GM18511 (cell line): ENCODE measurements around the gene CLEC4M.
A peak's percentile ranks its signal among the peaks of the same experiment; 100 is the strongest.
"Not testable (repeated sequence)": the region's sequence is repeated elsewhere in the genome, so short reads cannot be mapped to it uniquely, and the experiment has no call there.

Experiments used
- ATAC-seq: cut with Tn5 transposase; IDR thresholded peaks from one replicate; pipeline ENCODE4 v1.9.1; 2021; ENCODE audit warnings: mild to moderate bottlenecking, moderate library complexity; ENCODE audit not compliant: unreplicated experiment

CLEC4M gene

DNA sequence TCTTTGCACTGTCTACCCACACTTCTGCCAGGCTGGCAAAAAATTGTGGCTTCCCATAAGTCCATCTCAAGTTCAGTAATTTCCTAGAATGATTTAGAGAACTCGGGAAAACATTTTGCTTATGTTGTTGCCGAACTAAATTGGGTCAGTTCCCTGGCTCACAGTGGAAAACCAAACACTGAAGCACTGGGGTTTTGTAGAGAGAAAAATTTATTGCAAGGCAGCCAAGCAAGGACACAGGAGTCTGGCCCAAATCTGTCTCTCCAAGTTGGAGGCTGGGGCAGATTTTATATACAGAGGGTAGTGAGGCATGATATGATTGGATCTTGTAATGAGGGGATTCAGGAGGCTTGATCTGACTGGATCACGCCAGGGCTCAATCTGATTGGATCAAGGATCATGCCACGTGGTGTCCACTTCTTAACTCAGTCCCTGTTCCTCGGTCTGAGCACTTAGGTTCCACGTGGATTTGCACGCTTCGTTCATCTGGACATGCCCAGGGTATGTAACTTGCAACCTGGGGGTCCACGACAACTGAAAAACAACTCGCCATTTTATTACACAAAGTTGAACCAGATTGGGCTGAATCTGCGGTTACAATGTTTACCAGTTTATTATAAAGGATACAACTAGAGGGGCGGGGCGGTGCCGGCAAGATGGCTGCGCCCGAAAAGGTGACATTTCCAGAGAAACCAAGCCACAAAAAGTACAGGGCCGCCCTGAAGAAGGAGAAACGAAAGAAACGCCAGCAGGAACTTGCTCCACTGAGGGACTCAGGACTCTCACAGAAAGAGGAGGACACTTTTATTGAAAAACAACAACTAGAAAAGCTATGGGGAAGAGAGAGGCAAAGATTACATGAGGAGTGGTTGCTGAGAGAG lies 23.0 kb upstream of the CLEC4M start:
- no peak for ATAC-seq

DNA sequence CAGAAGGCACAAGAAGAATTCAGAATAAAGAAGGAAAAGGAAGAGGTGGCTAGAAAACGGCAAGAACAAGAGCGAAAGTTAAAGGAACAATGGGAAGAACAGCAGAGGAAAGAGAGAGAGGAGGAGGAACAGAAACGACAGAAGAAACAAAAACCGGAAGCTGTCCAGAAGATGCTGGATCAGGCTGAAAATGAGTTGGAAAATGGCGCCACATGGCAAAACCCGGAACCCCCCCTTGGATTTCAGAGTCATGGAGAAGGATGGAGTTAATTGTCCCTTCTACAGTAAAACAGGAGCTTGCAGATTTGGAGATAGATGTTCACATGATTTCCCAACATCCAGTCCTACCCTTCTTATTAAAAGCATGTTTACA lies 22.4 kb upstream of the CLEC4M start:
- ATAC-seq = no peak

DNA sequence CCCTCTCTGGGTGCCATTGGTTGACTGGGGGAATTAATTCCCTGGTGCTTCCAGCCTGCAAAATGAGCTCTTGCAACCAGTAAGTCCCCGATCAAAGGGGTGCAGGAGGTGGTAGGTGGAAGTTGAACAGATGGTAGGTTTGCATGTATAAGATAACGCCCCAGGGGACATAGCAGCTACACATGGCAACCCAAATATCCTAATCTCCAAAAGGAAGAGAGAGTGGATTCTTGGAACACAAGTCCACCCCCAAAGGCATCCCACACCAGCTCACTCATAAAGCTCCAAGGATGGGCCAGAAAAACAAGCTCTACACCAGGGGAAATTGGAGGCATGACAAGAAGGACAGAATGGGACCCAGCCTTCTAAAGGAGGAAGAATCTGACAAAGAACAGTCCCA lies 20.5 kb upstream of the CLEC4M start:
- ATAC-seq = no peak

DNA sequence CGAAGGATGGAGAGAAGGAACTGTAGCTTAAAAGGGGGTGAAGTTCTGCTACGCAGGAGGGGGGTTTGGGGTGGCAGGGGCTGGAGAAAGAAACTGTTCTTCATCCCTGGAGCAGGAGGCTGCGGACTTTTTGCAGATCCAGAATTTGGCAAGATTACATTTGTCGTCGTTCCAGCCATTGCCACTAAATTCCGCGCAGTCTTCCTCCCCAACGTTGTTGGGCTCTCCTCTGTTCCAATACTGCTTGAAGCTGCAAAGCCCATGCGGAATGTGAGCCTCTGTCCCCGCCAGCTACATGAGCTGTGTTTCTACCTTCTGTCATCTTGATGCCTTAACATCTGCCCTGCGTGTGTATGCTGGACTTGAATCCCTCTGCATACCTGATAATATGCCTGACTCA lies 20.1 kb upstream of the CLEC4M start:
- no peak for ATAC-seq

DNA sequence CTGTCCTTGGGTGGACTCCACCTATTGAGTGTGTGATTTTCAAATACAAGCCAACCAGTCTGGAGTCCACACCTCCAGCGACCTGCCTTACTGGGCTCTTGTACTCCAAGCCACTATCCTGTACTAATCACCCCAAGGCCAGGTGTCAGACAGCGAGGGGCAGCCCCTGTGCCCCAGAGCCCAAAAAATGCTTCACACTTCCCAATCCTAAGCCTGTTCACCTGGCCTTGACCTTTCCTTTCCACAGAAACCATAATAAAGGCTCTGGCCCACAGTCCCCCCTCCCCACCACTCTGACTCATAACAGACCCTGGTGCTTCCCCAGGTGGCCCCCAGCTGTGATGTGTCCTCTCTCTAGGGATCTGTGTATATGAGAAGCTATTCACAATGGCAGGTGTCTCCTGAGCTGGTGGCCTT lies 19.6 kb upstream of the CLEC4M start:
- peak; percentile 69 for ATAC-seq

DNA sequence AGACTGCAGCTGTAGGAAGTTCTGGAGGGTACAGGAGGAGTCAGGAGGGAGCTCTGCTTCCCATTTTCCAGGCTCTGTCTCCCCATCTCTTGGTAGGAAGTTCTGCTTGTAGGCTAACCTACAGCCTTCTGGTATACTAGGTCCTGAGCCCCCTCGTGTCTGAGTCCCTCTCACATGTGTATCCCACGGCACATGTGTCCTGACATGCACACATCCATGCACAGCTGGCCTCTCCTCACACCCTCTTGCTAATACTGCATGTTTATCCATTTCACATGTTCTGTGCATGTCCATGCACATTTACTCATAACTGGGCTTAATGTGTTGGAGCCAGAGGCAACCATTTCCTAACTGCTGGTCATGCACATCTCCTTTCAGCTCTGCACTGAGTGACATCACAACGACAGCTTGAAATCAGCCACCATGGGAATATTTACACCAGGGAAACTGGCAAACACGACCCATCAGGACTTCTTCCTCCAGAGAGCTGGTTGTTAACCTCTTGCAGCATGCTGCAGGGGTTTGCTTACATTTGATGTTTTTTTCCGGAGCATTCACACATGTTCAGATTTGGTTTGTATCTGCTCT lies 18.8 kb upstream of the CLEC4M start:
- ATAC-seq = no peak

DNA sequence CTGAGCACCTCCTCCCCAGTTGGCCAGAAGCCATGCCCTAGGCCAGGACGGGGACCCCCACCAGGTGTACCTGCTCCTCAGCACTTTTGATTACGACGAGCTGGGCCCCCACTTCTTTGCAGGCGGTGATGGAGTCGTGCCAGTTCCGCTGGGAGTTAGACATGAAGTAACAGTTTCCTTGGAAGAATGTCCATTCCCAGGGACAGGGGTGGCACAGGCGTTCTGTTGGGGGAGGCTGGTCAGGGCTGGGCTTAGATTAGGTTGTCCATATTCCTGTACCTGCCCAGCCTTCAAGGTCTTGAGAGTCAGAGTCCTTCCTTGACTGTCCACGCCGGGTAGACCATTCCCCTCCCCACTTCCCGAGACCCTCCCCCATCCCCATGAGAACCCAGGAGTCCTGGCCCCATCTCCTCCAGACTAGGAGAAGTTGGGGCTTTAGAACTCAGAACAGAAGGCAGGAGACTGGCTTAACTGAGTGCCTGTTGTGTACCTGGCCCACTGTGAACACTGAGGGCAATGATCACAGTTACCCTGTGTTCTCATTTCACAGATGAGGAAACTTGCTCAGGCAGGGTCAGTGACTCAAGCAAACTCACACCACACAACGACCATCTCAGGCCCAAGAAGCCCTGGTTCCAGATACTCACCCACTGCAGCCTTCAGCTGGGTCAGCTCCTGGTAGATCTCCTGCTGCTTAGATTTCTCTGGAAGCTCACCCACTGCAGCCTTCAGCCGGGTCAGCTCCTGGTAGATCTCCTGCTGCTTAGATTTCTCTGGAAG lies 18.0 kb upstream of the CLEC4M start:
- no peak for ATAC-seq

DNA sequence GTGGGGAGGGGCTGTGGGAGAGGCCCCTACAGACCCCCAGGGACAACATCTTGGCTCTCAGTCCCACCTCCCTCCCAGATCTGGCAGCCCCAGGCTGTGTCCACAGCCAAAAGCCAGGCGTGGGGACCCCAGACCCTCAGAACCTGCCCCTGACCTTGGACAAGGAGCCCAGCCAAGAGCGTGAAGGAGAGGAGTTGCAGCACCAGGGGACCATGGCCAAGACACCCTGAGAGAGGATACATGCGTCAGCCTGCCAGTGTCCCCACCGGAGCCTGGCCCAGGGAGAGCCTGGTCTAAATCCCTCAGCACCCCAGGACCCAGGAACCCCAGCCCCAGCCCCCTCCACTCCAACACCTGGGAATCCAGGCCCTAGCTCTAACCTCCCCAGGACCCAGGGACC lies 16.7 kb upstream of the CLEC4M start:
- not testable (repeated sequence) for ATAC-seq

DNA sequence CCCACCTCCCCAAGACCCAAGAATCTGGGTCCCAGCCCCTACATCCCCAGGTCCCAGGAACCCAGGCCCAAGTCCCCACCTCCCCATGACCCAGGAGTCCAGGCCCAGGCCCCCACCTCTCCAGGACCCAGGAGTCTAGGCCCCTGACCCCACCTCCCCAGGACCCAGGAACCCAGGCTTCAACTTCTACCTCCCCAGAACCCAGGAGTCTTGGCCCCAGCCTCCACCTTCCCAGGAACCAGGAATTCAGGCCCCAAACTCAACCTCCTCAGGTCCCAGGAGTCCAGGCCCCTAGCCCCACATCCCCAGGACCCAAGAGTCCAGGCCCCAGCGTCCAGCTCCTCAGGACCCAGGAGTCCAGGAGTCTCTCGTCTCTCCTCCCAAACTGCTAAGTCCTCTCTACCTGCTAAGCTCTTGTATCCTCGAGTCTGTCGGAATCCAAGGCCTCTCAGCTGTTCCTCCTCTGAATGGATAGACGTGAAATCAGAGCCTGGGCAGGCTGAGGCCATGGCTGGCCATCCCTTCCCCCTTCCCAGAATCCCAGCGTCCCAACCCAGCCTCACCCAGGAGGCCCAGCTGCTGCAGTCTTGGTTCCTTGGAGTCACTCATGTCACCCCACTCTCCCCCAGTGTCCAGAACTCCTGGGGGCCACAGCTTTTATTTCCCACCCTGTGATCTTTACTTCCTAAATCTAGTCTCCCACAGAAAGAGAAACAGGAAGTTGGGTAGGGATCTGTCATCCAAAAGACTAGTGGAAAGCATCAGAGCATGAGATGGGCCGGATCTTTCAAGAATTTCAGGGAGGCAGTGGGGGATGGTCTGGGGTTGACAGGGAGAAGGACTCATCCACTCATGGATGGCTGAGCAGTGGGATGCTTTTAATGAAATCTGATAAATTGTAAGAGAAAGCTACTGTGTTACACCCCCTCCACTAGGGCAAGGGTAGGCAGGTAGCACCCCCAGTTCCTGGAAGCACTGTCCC lies 15.8 kb upstream of the CLEC4M start, which contains the start of gene CD209:
Gene CD209, minus strand, starts transcription at position 632 of the 982 bp plus-strand sequence. Its CDS starts 23 bp downstream, at position 609.
- no peak for ATAC-seq

DNA sequence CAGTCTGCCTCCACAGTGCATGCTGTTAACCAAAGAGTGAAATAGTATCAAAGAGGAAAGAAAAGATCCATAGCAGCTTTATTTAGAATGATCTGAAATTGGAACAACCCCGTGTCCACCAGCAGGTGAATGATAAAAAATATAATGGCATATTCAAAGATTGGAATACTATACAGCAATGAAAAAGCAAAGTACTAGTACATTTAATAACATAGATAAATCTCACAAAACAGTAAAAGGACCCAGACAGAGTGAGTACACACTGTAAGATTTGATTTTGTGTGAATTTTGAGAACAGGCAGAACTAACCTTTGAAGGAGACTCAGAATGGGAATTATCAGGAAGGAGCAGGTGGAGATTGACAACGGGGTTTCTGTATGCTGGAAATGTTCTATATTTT lies 14.9 kb upstream of the CLEC4M start:
- ATAC-seq = no peak

DNA sequence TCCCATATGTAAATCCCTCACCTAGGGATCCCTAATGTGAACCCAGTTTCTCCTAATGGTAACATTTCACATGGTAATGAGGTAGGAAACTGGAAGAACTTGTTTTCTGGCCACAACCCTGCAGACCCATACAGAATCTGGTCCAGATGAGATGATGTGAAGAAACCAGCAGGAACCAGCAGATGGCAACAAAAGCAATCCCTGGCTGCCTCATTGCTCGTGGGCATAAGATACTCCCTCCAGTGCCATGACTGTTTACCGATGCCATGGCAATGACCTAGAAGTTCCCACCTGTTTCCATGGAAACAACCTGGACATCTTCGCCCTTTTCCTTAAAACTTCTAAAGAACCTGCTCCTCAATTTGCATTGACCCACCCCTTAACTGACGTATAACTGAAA lies 14.3 kb upstream of the CLEC4M start:
- ATAC-seq = no peak

DNA sequence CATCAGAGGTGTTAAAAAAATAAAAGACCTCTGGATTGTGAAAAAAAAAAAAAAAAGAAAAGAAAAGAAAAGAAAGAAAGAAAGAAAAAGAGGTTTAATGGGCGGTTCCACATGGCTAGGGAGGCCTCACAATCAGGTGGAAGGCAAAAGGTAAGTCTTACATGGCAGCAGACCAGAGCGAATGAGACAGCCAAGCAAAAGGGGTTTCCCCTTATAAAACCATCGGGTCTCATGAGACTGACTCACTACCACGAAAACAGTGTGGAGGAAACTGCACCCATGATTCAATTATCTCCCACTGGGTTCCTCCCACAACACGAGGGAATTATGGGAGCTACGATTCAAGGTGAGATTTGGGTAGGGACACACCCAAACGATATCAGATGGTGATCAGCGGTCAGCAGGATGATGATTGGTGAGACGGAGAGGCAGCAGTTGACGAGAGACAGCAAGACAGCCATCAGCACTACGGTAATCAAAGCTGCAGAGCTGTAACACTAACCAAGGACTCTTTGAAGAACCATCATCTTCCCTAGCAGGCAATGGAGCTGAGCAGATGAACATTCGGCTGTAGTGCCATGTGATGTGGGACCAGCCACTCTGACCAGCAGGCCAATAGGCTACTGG lies 11.8 kb upstream of the CLEC4M start:
- ATAC-seq = no peak

DNA sequence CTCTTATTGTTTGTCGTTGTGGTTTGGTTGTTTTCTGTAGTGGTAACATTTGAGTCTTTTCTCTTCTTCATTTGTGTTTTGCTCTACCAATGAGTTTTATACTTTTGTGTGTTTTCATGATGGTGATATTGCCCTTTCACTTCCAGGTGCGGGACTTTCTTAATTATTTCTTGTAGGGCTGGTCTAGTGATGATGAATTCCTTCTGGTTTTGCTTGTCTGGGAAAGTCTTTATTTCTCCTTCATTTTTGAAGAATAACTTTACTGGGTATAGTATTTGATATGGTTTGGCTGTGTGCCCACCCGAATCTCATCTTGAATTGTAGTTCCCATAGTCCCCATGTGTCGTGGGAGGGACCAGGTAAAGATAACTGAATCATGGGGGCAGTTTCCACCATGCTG lies 6.8 kb upstream of the CLEC4M start:
- ATAC-seq = no peak

DNA sequence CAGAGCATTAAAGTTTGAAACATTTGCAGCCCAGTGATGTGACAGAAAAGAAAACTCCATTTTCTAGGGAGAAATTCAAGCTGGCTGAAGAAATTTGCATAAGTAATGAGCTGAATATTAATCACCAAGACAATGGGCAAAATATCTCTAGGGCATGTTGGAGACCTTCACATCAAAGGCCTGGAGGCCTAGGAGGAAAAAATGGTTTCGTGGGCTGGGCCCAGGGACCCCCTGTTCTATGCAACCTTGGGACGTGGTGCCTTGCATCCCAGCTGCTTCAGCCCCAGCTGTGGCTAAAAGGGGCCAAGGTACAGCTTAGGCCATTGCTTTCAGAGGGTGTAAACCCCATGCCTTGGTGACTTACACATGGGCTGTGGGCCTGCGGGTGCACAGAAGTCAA lies 5.7 kb upstream of the CLEC4M start:
- ATAC-seq = no peak

DNA sequence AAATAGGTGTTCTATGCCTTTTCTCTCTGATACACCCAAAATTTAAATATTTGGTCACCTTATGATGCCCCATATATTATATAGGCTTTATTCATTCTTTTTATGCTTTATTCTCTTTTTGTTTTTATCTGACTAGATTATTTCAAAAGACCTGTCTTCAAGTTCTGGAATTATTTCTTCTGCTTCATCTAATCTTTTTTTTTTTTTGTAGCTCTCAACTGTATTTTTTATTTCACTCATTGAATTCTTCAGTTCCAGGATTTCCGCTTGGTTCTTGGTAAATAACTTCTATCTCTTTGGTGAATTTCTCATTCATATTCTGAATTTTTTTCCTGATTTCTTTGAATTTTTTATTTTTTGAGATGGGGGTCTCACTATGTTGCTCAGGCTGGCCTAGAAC lies 3.9 kb upstream of the CLEC4M start:
- ATAC-seq = no peak

DNA sequence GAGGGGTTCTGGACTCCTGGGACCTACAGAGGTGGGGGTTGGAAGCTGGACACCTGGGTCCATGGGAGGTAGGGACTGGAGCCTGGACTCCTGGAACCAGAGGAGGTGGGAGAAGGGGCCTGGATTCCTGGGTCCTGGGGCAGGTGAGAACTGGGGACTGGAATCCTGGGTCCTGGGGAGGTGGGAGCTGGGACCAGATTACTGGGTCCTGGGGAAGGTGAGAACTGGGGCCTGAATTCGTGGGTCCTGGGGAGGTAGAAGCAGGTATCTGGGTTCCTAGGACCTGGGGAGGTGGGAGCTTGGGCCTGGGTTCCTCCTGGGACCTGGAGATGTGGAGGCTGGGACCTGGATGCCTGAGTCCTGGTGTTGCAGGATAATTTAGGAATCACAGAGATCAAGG lies 653 bp downstream of the CLEC4M start:
- no peak for ATAC-seq

DNA sequence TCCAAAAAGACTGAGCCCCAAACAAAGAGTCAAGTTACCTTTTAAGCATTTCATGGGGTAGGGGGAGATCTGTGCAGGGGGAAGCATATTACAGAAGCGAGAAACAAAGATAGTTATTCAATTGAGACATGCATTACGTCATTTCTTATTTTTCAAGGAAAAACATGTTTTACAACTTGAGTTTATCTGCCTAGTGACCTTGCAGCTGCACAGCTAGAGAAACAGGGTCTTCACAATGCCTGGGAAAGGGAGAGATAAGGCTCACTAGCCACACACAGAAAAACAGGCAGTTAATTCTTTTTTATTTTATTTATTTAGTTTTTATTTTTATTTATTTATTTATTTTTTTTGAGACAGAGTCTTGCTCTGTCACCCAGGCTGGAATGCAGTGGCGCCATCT lies 1.1 kb downstream of the CLEC4M start:
- ATAC-seq = not testable (repeated sequence)

DNA sequence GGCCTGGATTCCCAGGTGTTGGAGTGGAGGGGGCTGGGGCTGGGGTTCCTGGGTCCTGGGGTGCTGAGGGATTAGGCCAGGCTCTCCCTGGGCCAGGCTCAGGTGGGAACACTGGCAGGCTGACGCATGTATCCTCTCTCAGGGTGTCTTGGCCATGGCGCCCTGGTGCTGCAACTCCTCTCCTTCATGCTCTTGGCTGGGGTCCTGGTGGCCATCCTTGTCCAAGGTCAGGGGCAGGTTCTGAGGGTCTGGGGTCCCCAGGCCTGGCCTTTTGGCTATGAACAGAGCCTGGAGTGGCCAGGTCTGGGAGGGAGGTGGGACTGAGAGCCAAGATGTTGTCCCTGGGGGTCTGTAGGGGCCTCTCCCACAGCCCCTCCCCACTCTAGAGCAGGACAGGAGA lies 2.0 kb downstream of the CLEC4M start:
- ATAC-seq = not testable (repeated sequence)

DNA sequence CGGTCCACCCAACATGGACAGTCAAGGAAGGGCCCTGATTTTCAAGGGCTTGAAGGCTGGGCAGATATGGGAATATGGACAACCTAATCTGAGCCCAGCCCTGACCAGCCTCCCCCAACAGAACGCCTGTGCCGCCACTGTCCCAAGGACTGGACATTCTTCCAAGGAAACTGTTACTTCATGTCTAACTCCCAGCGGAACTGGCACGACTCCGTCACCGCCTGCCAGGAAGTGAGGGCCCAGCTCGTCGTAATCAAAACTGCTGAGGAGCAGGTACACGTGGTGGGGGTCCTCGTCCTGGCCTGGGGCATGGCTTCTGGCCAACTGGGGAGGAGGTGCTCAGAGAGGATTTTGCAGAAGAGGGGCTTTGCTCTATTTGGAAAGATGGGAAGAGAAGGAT lies 3.5 kb downstream of the CLEC4M start:
- no peak for ATAC-seq

DNA sequence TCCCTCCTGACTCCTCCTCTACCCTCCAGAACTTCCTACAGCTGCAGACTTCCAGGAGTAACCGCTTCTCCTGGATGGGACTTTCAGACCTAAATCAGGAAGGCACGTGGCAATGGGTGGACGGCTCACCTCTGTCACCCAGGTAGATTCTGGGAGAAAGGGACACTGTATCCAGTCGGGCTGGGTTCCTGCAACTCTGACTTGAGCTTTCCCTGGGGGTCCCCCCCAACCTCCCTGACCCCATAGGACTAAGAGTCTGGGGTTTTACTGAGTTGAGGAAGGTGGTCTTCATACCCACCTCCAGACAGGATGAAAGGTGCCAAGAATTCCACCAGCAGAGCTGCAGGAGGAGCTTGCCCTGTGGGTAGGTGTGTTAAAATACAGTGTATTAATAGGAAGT lies 4.4 kb downstream of the CLEC4M start:
- ATAC-seq = no peak
